HG03064 (cell line): ENCODE results near the gene LDLRAD2.

Experiments
- ATAC-seq: cut with Tn5 transposase; IDR thresholded peaks from one replicate; pipeline ENCODE4 v1.9.1; 2021; ENCODE audit warnings: low read depth; ENCODE audit not compliant: unreplicated experiment

LDLRAD2 gene

DNA sequence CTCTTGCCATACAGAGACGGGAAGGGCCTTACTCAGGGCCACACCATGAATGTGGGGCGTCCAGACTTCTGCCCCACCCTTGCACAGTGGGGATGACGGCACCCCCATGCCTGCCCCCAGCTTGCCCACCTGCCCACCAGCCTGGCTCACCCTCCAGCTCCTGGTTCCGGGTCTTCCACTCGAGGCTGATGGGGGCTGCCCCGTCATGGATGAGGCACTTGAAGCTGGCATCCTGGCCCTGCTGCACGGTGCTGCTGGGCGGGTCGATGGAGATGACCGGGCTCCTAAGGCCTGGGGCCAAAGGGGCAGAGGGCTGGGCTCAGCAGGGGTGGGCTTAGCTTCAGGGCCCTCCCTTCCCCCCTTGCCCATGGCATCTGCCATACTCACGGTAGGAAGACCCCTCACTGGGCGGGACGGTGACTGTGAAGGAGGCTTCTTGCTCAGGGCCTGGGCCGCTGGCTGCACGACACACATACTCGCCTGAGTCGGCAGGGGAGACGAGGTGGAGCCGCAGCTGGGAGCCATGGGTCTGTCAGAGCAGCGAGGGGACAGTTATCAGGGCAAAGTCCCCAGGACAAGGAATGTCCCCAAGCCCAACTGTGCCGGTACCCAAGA, 29.9 kb downstream of the LDLRAD2 start:
- no peak for ATAC-seq

GRCh38 chr1:21842606-21843162, 30.6 kb downstream of the LDLRAD2 start:
- no peak for ATAC-seq

DNA sequence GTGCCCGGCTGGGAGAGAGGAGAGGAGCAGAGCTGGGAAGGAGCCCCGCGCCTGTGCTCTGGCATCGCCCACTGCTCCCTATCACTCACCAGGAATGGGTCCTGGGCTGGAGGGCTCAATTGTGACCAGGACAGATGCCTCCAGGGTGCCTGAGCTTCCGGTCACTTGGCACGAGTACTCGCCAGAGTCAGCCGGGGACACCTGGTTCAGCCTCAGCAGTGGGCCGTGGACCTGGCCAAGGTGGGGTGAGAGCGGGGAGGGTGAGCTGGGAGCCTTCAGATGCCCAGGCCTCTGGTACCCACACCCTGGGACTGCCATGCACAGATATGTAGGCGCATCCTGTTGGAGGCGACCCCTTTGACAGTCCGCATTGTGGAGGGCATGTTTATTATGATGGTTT, 31.1 kb downstream of the LDLRAD2 start:
- no peak for ATAC-seq

GRCh38 chr1:21843996-21844395, 31.9 kb downstream of the LDLRAD2 start:
- no peak for ATAC-seq

- ATAC-seq, result no peak
Measured at GRCh38 chr1:21845646-21846641, 33.9 kb downstream of the LDLRAD2 start.

DNA sequence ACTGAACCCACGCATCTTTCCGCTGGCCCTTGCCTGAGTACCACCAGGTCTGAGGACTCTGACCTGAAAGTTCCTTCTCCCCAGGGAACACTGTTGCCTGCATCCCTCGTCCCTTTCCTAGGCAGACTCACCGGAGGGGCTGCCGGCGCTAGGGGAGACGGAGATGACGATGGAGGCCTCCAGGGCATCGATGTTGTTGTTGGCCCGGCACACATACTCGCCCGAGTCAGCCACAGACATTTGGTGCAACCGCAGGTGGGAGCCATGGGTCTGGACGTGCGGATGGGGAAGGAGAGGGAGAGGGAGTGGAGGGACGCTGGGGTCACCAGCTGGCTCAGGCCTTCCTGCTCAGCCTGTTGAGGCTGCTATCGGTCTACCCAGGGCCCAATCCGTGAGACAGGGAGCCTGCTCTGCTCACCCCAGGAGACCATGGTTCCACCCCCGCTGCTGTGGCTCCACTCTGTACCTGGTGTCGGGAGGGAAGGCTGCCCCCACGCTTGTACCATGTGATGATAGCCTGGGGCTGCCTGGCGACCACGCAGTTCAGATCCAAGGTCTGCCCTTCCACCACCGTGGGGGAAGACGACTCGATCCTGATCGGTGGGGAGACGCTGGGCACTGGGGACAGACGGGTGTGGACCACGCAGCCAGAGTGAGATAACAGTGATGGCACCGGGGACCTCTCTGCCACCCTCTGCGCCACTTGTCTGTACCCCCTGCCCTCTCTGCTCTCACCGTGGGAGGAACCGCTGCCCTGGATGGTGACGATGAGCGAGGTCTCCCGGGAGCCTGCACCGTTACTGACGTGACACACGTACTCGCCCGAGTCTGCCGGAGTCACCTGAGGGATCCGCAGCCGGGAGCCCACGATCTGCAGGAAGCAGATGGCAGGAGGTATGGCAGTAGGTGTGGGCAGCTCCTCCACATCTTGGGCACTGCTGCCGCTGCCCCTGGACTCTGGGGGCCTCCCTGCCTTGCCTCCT, 35.4 kb downstream of the LDLRAD2 start:
- ATAC-seq, result no peak

DNA sequence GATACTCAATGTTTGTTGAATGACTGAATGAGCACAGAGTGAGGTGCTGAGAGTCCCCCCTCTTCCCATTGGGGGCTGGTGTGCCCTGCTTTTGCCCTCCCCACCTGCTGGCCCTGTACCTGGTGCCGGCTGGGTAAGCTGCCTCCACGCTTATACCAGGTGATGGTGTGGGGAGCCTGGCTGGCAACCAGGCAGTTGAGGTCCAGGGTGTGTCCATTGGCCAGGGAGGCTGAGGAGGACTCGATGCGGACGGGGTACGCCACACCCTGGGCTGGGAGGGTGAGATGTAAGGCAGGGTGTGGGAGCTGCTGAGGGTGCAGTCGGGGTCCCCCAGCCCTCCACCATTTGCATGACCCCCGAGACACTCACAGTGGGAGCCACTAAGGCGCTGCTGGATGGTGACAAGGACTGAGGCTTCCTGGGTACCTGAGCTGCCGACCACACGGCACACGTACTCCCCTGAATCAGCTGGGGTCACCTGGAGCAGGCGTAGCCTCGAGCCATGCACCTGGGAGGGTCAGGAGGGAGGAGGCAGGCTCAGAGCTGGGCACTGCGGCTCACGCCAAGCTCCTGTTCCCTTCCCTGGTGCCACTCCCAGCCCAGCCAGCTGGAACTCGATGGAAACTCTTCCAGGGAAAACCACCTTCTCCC, 36.6 kb downstream of the LDLRAD2 start:
- no peak for ATAC-seq

- ATAC-seq, result no peak
Measured at GRCh38 chr1:21849909-21850576, 38.0 kb downstream of the LDLRAD2 start.

DNA sequence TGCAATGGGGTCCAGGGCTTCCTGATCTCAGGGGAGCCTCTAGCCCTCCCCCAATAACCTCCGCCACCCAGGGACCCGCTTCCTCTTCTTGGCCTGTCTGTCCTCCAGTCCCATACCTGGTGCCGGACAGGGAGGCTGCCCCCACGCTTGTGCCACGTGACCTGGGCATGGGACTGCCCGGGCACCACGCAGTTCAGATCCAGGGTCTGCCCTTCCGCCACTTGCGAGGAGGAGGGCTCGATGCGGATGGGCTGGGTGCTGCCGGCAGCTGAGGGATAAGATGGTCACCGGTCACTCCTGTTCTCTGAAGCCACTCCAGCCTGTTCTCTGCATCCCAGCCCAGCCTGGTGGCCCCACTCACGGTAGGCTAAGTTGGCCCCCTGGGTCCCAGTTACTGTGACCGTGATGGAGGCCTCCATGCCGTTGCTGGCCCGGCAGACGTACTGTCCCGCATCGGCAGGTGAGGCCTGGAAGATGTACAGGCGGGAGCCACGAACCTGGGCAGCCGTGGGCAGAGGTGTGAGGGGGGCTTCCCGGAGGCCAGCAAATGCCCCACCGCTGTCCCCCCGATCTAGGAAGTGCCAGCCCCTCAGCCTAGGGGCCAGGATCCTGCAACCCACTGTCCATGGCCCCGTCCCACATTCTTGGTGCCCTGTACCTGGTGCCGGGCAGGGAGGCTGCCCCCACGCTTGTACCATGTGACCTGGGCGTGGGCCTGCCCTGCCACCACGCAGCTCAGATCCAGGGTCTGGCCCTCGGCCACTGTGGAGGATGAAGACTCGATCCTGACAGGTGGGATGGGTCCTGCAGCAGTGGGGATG, 39.6 kb downstream of the LDLRAD2 start:
- no peak for ATAC-seq

GRCh38 chr1:21852282-21853130, 40.4 kb downstream of the LDLRAD2 start:
- no peak for ATAC-seq

- ATAC-seq, result no peak
Measured at GRCh38 chr1:21853131-21853427, 41.0 kb downstream of the LDLRAD2 start.

- no peak for ATAC-seq
Measured at GRCh38 chr1:21854090-21854750, 42.2 kb downstream of the LDLRAD2 start.

- ATAC-seq, result no peak
Measured at GRCh38 chr1:21854751-21855131, 42.7 kb downstream of the LDLRAD2 start.

- no peak for ATAC-seq
Measured at GRCh38 chr1:21855257-21856096, 43.4 kb downstream of the LDLRAD2 start.

DNA sequence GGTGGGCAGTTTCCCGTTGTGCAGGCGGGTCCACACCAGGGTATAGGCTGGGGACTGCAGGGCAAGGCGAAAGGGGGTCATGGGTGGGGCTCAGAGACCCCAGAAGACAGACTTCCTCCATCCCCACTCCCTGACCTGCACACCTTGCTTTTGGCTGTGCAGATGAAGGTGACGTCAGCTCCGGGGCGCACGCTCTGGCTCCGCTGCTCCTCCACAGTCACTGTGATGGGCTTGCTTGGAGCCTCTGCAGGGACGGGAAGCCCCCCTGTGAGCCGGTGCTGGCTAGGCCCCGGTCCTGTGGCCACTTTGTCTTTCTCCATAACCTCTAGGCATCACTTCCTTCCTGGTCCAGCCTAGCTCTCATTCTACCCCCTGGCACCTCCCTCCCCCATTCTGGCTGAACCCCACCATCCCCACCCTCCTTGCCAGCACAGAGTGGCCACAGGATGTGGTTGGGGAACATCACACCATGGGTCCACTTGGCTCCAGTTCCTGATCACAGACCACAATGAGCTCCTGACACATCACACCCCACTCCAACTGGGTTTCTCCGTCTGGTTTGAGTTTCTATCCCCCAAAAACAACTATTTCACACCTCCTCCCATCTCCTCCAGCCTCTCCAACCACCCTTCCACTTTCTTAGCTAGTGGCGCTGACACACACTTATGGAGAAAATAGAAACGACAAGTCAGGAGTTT, 45.2 kb downstream of the LDLRAD2 start:
- ATAC-seq, result no peak
